Neural cell (in vitro differentiated cells): Measurements from ENCODE around the gene TAF11L10.

Experiments used
- POLR2AphosphoS5 ChIP-seq: IDR thresholded peaks from 2 replicates; pipeline ENCODE4 v1.6.1; 2012
- TF ChIP-seq, protein P1 (sequence below): fragments of 450-650 bp; IDR thresholded peaks from 2 replicates; pipeline ENCODE4 v1.5.1; 2014; ENCODE audit warnings: antibody characterized with exemption, mild to moderate bottlenecking, moderate library complexity; ENCODE audit not compliant: poor library complexity, severe bottlenecking

- TF ChIP-seq, protein P1, sequence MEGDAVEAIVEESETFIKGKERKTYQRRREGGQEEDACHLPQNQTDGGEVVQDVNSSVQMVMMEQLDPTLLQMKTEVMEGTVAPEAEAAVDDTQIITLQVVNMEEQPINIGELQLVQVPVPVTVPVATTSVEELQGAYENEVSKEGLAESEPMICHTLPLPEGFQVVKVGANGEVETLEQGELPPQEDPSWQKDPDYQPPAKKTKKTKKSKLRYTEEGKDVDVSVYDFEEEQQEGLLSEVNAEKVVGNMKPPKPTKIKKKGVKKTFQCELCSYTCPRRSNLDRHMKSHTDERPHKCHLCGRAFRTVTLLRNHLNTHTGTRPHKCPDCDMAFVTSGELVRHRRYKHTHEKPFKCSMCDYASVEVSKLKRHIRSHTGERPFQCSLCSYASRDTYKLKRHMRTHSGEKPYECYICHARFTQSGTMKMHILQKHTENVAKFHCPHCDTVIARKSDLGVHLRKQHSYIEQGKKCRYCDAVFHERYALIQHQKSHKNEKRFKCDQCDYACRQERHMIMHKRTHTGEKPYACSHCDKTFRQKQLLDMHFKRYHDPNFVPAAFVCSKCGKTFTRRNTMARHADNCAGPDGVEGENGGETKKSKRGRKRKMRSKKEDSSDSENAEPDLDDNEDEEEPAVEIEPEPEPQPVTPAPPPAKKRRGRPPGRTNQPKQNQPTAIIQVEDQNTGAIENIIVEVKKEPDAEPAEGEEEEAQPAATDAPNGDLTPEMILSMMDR = no peak
- no peak for TF ChIP-seq POLR2AphosphoS5
These were observed 36.5 kb upstream of the TAF11L10 start, which contains the start of gene TAF11L14 for GRCh38 chr5:17634160-17634559.
